ENCODE results near the gene GATA5. TPM values are rescaled to one million over a fixed set of nuclear protein-coding genes. Genes with fewer than 3 reads are reported as not detected.

Gene GATA5
- total and polyA plus RNA-seq, 10 of the 15 experiments (the other 5 are each of a cell fraction or from before 2014, with no cell fraction given), result not detected

DNA sequence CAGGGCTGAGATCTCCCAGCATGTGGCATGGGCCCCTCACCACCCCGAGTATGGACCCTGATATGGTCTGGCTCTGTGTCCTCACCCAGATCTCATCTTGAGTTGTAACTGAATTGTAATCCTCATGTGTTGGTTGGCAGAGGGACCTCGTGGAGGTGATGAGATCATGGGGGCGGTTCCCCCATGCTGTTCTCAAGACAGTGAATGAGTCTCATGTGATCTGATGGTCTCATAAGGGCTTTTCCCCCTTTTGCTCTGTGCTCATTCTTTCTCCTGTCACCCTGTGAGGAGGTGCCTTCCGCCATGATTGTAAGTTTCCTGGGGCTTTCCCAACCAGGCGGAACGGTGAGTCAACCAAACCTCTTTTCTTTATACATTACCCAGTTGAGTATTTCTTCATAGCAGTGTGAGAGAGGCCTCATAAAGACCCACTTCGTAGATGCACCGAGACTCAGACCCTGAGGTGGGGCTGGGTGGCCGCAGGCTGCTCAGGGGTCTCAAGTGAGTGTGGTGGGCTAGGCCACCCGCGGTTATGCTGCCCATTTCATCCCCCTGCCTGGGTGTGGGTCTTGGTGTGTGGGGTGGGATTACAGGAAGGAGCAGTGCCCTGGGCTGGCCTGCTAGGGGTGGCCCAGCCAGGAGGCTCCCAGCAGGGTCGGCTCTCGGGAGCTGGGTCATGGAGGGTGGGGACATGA, 26.2 kb upstream of the GATA5 start:
- FAIRE-seq (peak; percentile 96), ATAC-seq (peak; percentile 94), DNase-seq (ENCODE audit: low read depth, low spot score) (peak; percentile 72)
- Histone ChIP-seq H3K79me2 (ENCODE audit: control insufficient read depth, insufficient read depth, low read length) (no peaks in the 10 kb centered on the region), H3K4me3 (no peak overlapping the region), H2AFZ (ENCODE audit: control insufficient read depth, low read depth, low read length) (peak overlapping the region; percentile 70), H3K4me1 (ENCODE audit: control insufficient read depth, insufficient read depth, low read length) (peaks cover 18% of the 10 kb centered on the region), H3K27me3 (replicated peaks in 1 of 2; ENCODE audit: control insufficient read depth in 2 of 2, insufficient read depth in 2 of 2, low read length in 1 of 2) (no peaks in the 10 kb centered on the region), H4K20me1 (ENCODE audit: control insufficient read depth, insufficient read depth) (no peaks in the 10 kb centered on the region), H3K4me2 (ENCODE audit: control insufficient read depth, insufficient read depth) (peak overlapping the region; percentile 40), H3K36me3 (ENCODE audit: control insufficient read depth in 2 of 2, insufficient read depth in 2 of 2, low read length in 1 of 2) (no peaks in the 10 kb centered on the region), H3K9me3 (replicated peaks; ENCODE audit: control insufficient read depth, insufficient read depth, low read length) (no peaks in the 10 kb centered on the region), H3K9ac (ENCODE audit: control insufficient read depth, insufficient read depth, low read length) (peak overlapping the region; percentile 28; the same call in 1 of the 2 replicates), H3K27ac (ENCODE audit: control insufficient read depth, insufficient read depth) (peak overlapping the region; percentile 30; the same call in 1 of the 2 replicates)
- intact Hi-C loops (cut with micrococcal nuclease; ENCODE audit: unreplicated experiment), result loop anchor here (2.0 to 5.0 kb wide), 2 partner anchors 289 to 305 kb away; no protein-coding TSS in a partner anchor
- in situ Hi-C loops (cut with MboI), result loop anchor here (5.0 kb wide), 2 partner anchors 115 to 290 kb away; no protein-coding TSS in a partner anchor
- BruUV-seq (replicated peaks), result TSS peak; percentile 84
- ChIA-PET POLR2A (interaction anchor here (1.0 to 1.7 kb wide), 3 partner anchors 115 to 292 kb away, joined by 5 read pairs; no protein-coding TSS in a partner anchor), SMC1A (ENCODE audit: uncharacterized antibody, unreplicated experiment) (interaction anchor here (0.9 to 2.6 kb wide), 4 partner anchors 115 to 289 kb away, joined by 3 to 12 read pairs (median 4); no protein-coding TSS in a partner anchor), RAD21 (ENCODE audit: unreplicated experiment) (interaction anchor here (0.8 to 5.1 kb wide), 5 partner anchors 116 to 292 kb away, joined by 3 to 33 read pairs (median 5); no protein-coding TSS in a partner anchor), CTCF (interaction anchor here (0.6 to 3.7 kb wide), 10 partner anchors 9 to 306 kb away, joined by 3 to 23 read pairs (median 4); no protein-coding TSS in a partner anchor)
- WGBS (ENCODE audit: insufficient coverage, insufficient replicate concordance, low lambda C conversion rate, missing lambda C conversion rate), result under 1% methylated on average over 13 of the region's 13 CpGs
- TF ChIP-seq CREM (IDR thresholded peaks at IDR 0.05; ENCODE audit: low read depth) (peak; percentile 71), HDGF (IDR thresholded peaks at IDR 0.05) (0 out of 2 replicates have a peak, but pooled peaks have one; percentile 63), EP300 (IDR thresholded peaks at IDR 0.05; ENCODE audit: borderline replicate concordance in 1 of 2, control insufficient read depth in 1 of 2, low read depth in 2 of 2, low read length in 2 of 2) (peak in 1 of 2 experiments; percentile 33; a peak in 1 of 4 replicates), SRF (IDR thresholded peaks at IDR 0.05; ENCODE audit: low read depth in 2 of 2, low read length in 2 of 2) (0 out of 4 replicates have a peak, but pooled peaks of 1 of the 2 experiments have one; percentile 3), KAT2A (conservative IDR thresholded peaks at IDR 0.05; ENCODE audit: control insufficient read depth, low read depth, low read length) (no peak), CHD1 (IDR thresholded peaks at IDR 0.05; ENCODE audit: low read depth, low read length) (no peak), NBN (IDR thresholded peaks at IDR 0.05) (0 out of 2 replicates have a peak, but pooled peaks have one; percentile 57), NFYA (IDR thresholded peaks at IDR 0.05; ENCODE audit: borderline replicate concordance, low read depth, low read length) (no peak), BHLHE40 (IDR thresholded peaks at IDR 0.05; ENCODE audit: borderline replicate concordance in 1 of 2, low read depth in 2 of 2, low read length in 1 of 2) (peak; percentile 57 to 76), SMARCA5 (IDR thresholded peaks at IDR 0.05) (peak; percentile 50; the same call in 1 of the 2 replicates), TCF12 (IDR thresholded peaks at IDR 0.05; ENCODE audit: low read depth, low read length) (0 out of 2 replicates have a peak, but pooled peaks have one; percentile 19)
- TF ChIP-seq, protein P1, sequence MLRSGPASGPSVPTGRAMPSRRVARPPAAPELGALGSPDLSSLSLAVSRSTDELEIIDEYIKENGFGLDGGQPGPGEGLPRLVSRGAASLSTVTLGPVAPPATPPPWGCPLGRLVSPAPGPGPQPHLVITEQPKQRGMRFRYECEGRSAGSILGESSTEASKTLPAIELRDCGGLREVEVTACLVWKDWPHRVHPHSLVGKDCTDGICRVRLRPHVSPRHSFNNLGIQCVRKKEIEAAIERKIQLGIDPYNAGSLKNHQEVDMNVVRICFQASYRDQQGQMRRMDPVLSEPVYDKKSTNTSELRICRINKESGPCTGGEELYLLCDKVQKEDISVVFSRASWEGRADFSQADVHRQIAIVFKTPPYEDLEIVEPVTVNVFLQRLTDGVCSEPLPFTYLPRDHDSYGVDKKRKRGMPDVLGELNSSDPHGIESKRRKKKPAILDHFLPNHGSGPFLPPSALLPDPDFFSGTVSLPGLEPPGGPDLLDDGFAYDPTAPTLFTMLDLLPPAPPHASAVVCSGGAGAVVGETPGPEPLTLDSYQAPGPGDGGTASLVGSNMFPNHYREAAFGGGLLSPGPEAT (IDR thresholded peaks at IDR 0.05; ENCODE audit: low read depth), result peak; percentile 86
- TF ChIP-seq, protein P2, sequence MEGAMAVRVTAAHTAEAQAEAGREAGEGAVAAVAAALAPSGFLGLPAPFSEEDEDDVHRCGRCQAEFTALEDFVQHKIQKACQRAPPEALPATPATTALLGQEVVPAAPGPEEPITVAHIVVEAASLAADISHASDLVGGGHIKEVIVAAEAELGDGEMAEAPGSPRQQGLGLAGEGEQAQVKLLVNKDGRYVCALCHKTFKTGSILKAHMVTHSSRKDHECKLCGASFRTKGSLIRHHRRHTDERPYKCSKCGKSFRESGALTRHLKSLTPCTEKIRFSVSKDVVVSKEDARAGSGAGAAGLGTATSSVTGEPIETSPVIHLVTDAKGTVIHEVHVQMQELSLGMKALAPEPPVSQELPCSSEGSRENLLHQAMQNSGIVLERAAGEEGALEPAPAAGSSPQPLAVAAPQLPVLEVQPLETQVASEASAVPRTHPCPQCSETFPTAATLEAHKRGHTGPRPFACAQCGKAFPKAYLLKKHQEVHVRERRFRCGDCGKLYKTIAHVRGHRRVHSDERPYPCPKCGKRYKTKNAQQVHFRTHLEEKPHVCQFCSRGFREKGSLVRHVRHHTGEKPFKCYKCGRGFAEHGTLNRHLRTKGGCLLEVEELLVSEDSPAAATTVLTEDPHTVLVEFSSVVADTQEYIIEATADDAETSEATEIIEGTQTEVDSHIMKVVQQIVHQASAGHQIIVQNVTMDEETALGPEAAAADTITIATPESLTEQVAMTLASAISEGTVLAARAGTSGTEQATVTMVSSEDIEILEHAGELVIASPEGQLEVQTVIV (IDR thresholded peaks at IDR 0.05; ENCODE audit: borderline replicate concordance, partially characterized antibody), result no peak
- TF ChIP-seq, protein P3, sequence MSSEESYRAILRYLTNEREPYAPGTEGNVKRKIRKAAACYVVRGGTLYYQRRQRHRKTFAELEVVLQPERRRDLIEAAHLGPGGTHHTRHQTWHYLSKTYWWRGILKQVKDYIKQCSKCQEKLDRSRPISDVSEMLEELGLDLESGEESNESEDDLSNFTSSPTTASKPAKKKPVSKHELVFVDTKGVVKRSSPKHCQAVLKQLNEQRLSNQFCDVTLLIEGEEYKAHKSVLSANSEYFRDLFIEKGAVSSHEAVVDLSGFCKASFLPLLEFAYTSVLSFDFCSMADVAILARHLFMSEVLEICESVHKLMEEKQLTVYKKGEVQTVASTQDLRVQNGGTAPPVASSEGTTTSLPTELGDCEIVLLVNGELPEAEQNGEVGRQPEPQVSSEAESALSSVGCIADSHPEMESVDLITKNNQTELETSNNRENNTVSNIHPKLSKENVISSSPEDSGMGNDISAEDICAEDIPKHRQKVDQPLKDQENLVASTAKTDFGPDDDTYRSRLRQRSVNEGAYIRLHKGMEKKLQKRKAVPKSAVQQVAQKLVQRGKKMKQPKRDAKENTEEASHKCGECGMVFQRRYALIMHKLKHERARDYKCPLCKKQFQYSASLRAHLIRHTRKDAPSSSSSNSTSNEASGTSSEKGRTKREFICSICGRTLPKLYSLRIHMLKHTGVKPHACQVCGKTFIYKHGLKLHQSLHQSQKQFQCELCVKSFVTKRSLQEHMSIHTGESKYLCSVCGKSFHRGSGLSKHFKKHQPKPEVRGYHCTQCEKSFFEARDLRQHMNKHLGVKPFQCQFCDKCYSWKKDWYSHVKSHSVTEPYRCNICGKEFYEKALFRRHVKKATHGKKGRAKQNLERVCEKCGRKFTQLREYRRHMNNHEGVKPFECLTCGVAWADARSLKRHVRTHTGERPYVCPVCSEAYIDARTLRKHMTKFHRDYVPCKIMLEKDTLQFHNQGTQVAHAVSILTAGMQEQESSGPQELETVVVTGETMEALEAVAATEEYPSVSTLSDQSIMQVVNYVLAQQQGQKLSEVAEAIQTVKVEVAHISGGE (CRISPR knock-in tag; IDR thresholded peaks at IDR 0.05), result no peak
